Measurements from ENCODE around the gene USP33. TPM values are rescaled to one million over a fixed set of nuclear protein-coding genes. Genes with fewer than 3 reads are reported as not detected.

USP33 gene
- polyA plus RNA-seq, 1 donor from 2014 or later: 267 TPM

- Histone ChIP-seq H3K9me3 (ENCODE audit: low read length) (no peaks in the 10 kb centered on the region), H3K9me2 (ENCODE audit: insufficient read depth, low read length) (no peaks in the 10 kb centered on the region), H3K27ac (ENCODE audit: low read length) (no peak overlapping the region), H3K36me3 (ENCODE audit: insufficient read depth, low read length) (no peaks in the 10 kb centered on the region), H3F3A (ENCODE audit: insufficient read depth, low read length, poor library complexity, severe bottlenecking) (peaks cover 14% of the 10 kb centered on the region), H3K4me3 (ENCODE audit: low read length) (peak overlapping the region; percentile 94), H4K20me1 (ENCODE audit: insufficient read depth) (peaks cover 6% of the 10 kb centered on the region), H2AFZ (ENCODE audit: low read depth, low read length) (no peak overlapping the region), H3K9ac (ENCODE audit: low read length) (no peak overlapping the region), H3K79me2 (replicated peaks; ENCODE audit: insufficient read depth, low read length) (peaks cover 62% of the 10 kb centered on the region), H3K4me2 (ENCODE audit: low read length) (peak overlapping the region; percentile 79), H3K27me3 (ENCODE audit: insufficient read depth, low read depth, low read length) (no peaks in the 10 kb centered on the region)
- TF ChIP-seq, protein P1, sequence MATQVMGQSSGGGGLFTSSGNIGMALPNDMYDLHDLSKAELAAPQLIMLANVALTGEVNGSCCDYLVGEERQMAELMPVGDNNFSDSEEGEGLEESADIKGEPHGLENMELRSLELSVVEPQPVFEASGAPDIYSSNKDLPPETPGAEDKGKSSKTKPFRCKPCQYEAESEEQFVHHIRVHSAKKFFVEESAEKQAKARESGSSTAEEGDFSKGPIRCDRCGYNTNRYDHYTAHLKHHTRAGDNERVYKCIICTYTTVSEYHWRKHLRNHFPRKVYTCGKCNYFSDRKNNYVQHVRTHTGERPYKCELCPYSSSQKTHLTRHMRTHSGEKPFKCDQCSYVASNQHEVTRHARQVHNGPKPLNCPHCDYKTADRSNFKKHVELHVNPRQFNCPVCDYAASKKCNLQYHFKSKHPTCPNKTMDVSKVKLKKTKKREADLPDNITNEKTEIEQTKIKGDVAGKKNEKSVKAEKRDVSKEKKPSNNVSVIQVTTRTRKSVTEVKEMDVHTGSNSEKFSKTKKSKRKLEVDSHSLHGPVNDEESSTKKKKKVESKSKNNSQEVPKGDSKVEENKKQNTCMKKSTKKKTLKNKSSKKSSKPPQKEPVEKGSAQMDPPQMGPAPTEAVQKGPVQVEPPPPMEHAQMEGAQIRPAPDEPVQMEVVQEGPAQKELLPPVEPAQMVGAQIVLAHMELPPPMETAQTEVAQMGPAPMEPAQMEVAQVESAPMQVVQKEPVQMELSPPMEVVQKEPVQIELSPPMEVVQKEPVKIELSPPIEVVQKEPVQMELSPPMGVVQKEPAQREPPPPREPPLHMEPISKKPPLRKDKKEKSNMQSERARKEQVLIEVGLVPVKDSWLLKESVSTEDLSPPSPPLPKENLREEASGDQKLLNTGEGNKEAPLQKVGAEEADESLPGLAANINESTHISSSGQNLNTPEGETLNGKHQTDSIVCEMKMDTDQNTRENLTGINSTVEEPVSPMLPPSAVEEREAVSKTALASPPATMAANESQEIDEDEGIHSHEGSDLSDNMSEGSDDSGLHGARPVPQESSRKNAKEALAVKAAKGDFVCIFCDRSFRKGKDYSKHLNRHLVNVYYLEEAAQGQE (IDR thresholded peaks at IDR 0.05; ENCODE audit: borderline replicate concordance): no peak
- TF ChIP-seq MXI1 (conservative IDR thresholded peaks at IDR 0.05; ENCODE audit: poor library complexity, severe bottlenecking): no peak
- TF ChIP-seq, protein P2, sequence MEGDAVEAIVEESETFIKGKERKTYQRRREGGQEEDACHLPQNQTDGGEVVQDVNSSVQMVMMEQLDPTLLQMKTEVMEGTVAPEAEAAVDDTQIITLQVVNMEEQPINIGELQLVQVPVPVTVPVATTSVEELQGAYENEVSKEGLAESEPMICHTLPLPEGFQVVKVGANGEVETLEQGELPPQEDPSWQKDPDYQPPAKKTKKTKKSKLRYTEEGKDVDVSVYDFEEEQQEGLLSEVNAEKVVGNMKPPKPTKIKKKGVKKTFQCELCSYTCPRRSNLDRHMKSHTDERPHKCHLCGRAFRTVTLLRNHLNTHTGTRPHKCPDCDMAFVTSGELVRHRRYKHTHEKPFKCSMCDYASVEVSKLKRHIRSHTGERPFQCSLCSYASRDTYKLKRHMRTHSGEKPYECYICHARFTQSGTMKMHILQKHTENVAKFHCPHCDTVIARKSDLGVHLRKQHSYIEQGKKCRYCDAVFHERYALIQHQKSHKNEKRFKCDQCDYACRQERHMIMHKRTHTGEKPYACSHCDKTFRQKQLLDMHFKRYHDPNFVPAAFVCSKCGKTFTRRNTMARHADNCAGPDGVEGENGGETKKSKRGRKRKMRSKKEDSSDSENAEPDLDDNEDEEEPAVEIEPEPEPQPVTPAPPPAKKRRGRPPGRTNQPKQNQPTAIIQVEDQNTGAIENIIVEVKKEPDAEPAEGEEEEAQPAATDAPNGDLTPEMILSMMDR (IDR thresholded peaks at IDR 0.05; ENCODE audit: poor library complexity, severe bottlenecking): no peak
- no peak for TF ChIP-seq POLR2AphosphoS5 (IDR thresholded peaks at IDR 0.05)
These were observed 2.0 kb downstream of the USP33 start for GRCh38 chr1:77757603-77758002.

DNA sequence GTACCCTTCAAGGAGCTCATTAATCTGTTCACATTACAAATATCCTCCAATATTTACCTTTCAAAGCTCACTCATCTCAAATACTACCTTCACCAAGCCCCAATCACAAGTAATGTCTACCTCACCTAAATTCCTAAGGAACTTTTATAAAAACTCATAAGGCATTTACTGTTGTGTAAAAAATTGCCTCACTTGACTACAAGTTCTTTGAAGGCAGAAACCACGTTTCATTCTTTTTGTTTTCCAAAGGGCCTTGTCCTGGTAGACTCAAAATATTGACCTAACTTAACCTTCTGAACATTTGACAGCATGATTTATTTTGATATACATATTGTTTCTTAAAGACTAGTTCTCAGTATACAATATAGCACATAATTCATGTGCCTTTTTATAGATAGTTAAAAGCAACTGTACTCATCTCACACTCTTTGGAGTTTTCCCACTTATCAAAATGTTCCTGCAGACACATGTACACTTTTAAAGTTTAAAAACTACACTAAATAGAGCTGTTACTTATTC is 2.5 kb downstream of the USP33 start:
- Histone ChIP-seq H3K4me2 (ENCODE audit: low read length) (peak overlapping the region; percentile 79), H3K9me2 (ENCODE audit: insufficient read depth, low read length) (no peaks in the 10 kb centered on the region), H4K20me1 (ENCODE audit: insufficient read depth) (peaks cover 6% of the 10 kb centered on the region), H3K9ac (ENCODE audit: low read length) (no peak overlapping the region), H3K27ac (ENCODE audit: low read length) (no peak overlapping the region), H3K27me3 (ENCODE audit: insufficient read depth, low read depth, low read length) (no peaks in the 10 kb centered on the region), H3K4me3 (ENCODE audit: low read length) (peak overlapping the region; percentile 94), H3K36me3 (ENCODE audit: insufficient read depth, low read length) (no peaks in the 10 kb centered on the region), H2AFZ (ENCODE audit: low read depth, low read length) (no peak overlapping the region), H3K79me2 (replicated peaks; ENCODE audit: insufficient read depth, low read length) (peaks cover 66% of the 10 kb centered on the region), H3K9me3 (ENCODE audit: low read length) (no peaks in the 10 kb centered on the region), H3F3A (ENCODE audit: insufficient read depth, low read length, poor library complexity, severe bottlenecking) (peaks cover 14% of the 10 kb centered on the region)
- TF ChIP-seq EZH2 (IDR thresholded peaks at IDR 0.05; ENCODE audit: borderline replicate concordance, insufficient read depth, low read length, poor library complexity, severe bottlenecking): no peak
- TF ChIP-seq SMC3 (conservative IDR thresholded peaks at IDR 0.05; ENCODE audit: poor library complexity): no peak
- TF ChIP-seq RAD21 (conservative IDR thresholded peaks at IDR 0.05): no peak
- no peak for TF ChIP-seq MXI1 (conservative IDR thresholded peaks at IDR 0.05; ENCODE audit: poor library complexity, severe bottlenecking)
- no peak for TF ChIP-seq POLR2AphosphoS5 (IDR thresholded peaks at IDR 0.05)
- no peak for TF ChIP-seq TAF1 (IDR thresholded peaks at IDR 0.05; ENCODE audit: low read depth)
- TF ChIP-seq, protein P1 (IDR thresholded peaks at IDR 0.05; ENCODE audit: borderline replicate concordance): no peak
- no peak for TF ChIP-seq EP300 (conservative IDR thresholded peaks at IDR 0.05; ENCODE audit: poor library complexity, severe bottlenecking)

All from neural cell (in vitro differentiated cells).